Panc1 (cell line): Measurements from ENCODE around the gene CYTH4. TPM values are rescaled to one million over a fixed set of nuclear protein-coding genes. Genes with fewer than 3 reads are reported as not detected.

Experiments used
- ATAC-seq: fragments of 200-7000 bp; cut with Tn5 transposase; 2 replicates; pipeline ENCODE4 v1.9.1; 2020; ENCODE audit warnings: mild to moderate bottlenecking, moderate library complexity
- BruUV-seq: library from RNA; stranded (reverse); fragments of 400-500 nt; replicated peaks from 2 replicates; lab custom pipeline; 2021; lab: Mats Ljungman, UMichigan
- CTCF ChIA-PET: fragments of 300-600 bp; sonication (Branson Sonifier 250); formaldehyde crosslinking; loops from one replicate; lab custom pipeline; 2022; ENCODE audit warnings: antibody characterized with exemption; lab: Charles Lee
- POLR2A ChIA-PET: fragments of 300-600 bp; sonication (Branson Sonifier 250); formaldehyde crosslinking; loops from one replicate; lab custom pipeline; 2022; ENCODE audit warnings: antibody characterized with exemption; lab: Charles Lee
- DNase-seq: peaks from one replicate; pipeline ENCODE4 v3.0.0-alpha.2; 2010; ENCODE audit warnings: low read depth, low spot score
- H3K27ac ChIP-seq: 2 replicates; pipeline ENCODE4 v1.5.1; 2011; ENCODE audit warnings: mild to moderate bottlenecking, low read length, inconsistent platforms
- H3K27me3 ChIP-seq: fragments of 200-500 bp; sonication (Bioruptor generic); 2 replicates; pipeline ENCODE4 v1.6.0; 2014; ENCODE audit warnings: low read length, inconsistent platforms; ENCODE audit not compliant: control insufficient read depth, insufficient read depth
- H3K36me3 ChIP-seq: fragments of 200-500 bp; sonication (Bioruptor generic); 2 replicates; pipeline ENCODE4 v1.5.1; 2014; ENCODE audit warnings: inconsistent platforms, mild to moderate bottlenecking, low read length, moderate library complexity; ENCODE audit not compliant: control insufficient read depth, insufficient read depth
- H3K4me1 ChIP-seq: 2 replicates; pipeline ENCODE4 v1.5.1; 2011; ENCODE audit warnings: inconsistent platforms, mild to moderate bottlenecking, low read length, moderate library complexity; ENCODE audit not compliant: control insufficient read depth, insufficient read depth
- H3K4me3 ChIP-seq, 2 experiments: 2 replicates each; pipeline ENCODE4 v1.5.1; 2011 to 2012; ENCODE audit warnings: low read depth in 2 of 2, low read length in 2 of 2, mild to moderate bottlenecking in 2 of 2, inconsistent platforms in 1 of 2, moderate library complexity in 1 of 2
- H3K9me3 ChIP-seq: fragments of 200-500 bp; sonication (Bioruptor generic); 2 replicates; pipeline ENCODE4 v1.5.1; 2014; ENCODE audit warnings: low read depth, mild to moderate bottlenecking, inconsistent platforms, low read length, moderate library complexity; ENCODE audit not compliant: control insufficient read depth, insufficient read depth
- CTCF ChIP-seq: fragments of 450-650 bp; IDR thresholded peaks from 2 replicates; pipeline ENCODE4 v1.5.1; 2017; ENCODE audit warnings: mild to moderate bottlenecking
- POLR2AphosphoS5 ChIP-seq: IDR thresholded peaks from 2 replicates; pipeline ENCODE4 v1.6.1; 2012; ENCODE audit warnings: mild to moderate bottlenecking, low read depth, low read length, moderate library complexity
- REST ChIP-seq, 2 experiments: IDR thresholded peaks; 2 replicates each; pipeline ENCODE4 v1.6.1; 2011 to 2012; ENCODE audit warnings: low read depth in 2 of 2, control low read depth in 1 of 2, low read length in 1 of 2, mild to moderate bottlenecking in 1 of 2, moderate library complexity in 1 of 2; ENCODE audit not compliant: insufficient read depth in 1 of 2
- SIN3A ChIP-seq: IDR thresholded peaks from 2 replicates; pipeline ENCODE4 v1.6.1; 2012; ENCODE audit warnings: low read depth, mild to moderate bottlenecking, low read length, moderate library complexity, borderline replicate concordance; ENCODE audit not compliant: insufficient read depth
- TCF7L2 ChIP-seq: IDR thresholded peaks from 2 replicates; pipeline ENCODE4 v1.6.1; 2011; ENCODE audit warnings: mild to moderate bottlenecking, low read depth, low read length, inconsistent platforms
- in situ Hi-C: cut with HindIII; loops from 2 replicates; pipeline ENCODE4 v1.10.0; 2016; ENCODE audit warnings: low sequenced_read_pairs, low pct_unique_long_range_greater_than_20kb
- intact Hi-C: fragments of 100-400 bp; cut with micrococcal nuclease; formaldehyde crosslinking; loops from one replicate; pipeline ENCODE4 v1.10.0; 2022; ENCODE audit not compliant: unreplicated experiment
- total RNA-seq: library from RNA; stranded (reverse); gene quantifications from one replicate; pipeline ENCODE4 v1.2.1, GENCODE V29; 2021; ENCODE audit not compliant: unreplicated experiment

The CYTH4 gene
- total RNA-seq, 1 experiment from 2014 or later = 1.3 TPM

GRCh38 chr22:37331856-37332536, 49.7 kb downstream of the CYTH4 start:
- BruUV-seq = no TSS peak
- CTCF ChIA-PET = no interaction called here
- TF ChIP-seq REST (IDR thresholded peaks at IDR 0.05; ENCODE audit: insufficient read depth in 1 of 2, low read depth in 2 of 2, low read length in 1 of 2) = no peak
- no peak for TF ChIP-seq POLR2AphosphoS5
- no peak; the same call in 1 of the 2 replicates for TF ChIP-seq CTCF
- no peak for TF ChIP-seq SIN3A
- TF ChIP-seq TCF7L2 = no peak
- peaks cover 8% of the 10 kb centered on the region for H3K4me1 ChIP-seq
- H3K27me3 ChIP-seq = no peaks in the 10 kb centered on the region
- no peaks in the 10 kb centered on the region for H3K9me3 ChIP-seq
- H3K4me3 ChIP-seq = no peak overlapping the region
- POLR2A ChIA-PET = no interaction called here
- H3K36me3 ChIP-seq = no peaks in the 10 kb centered on the region
- no peak overlapping the region for H3K27ac ChIP-seq
- DNase-seq (no peak), ATAC-seq (no peak)
- intact Hi-C loops = no loop called here
- in situ Hi-C loops = no loop called here

- ChIA-PET POLR2A (interaction anchor here (0.5 to 0.6 kb wide), 2 partner anchors 10 to 471 kb away, joined by 3 to 9 read pairs; a partner anchor contains a TSS), CTCF (interaction anchor here (1.0 kb wide), 1 partner anchor 96 kb away, joined by 5 read pairs; no protein-coding TSS in a partner anchor)
- BruUV-seq = no TSS peak
- no peaks in the 10 kb centered on the region for H3K9me3 ChIP-seq
- H3K27me3 ChIP-seq = no peaks in the 10 kb centered on the region
- intact Hi-C loops = no loop called here
- ATAC-seq (no peak), DNase-seq (no peak)
- peak overlapping the region; percentile 29 to 44; a peak in 3 of 4 replicates for H3K4me3 ChIP-seq
- no peak overlapping the region for H3K27ac ChIP-seq
- H3K36me3 ChIP-seq = no peaks in the 10 kb centered on the region
- in situ Hi-C loops = no loop called here
- H3K4me1 ChIP-seq = peaks cover 16% of the 10 kb centered on the region
- TF ChIP-seq REST (IDR thresholded peaks at IDR 0.05; ENCODE audit: insufficient read depth in 1 of 2, low read depth in 2 of 2, low read length in 1 of 2) (no peak), SIN3A (no peak), POLR2AphosphoS5 (no peak), TCF7L2 (no peak), CTCF (no peak; the same call in 1 of the 2 replicates)
Measured at GRCh38 chr22:37333724-37334460, 51.6 kb downstream of the CYTH4 start.
